HepG2 (cell line): ENCODE data around the gene ZSCAN4. TPM values are rescaled to one million over a fixed set of nuclear protein-coding genes. Genes with fewer than 3 reads are reported as not detected.

ENCODE experiments used
- GATAD1 ChIP-seq: IDR thresholded peaks from 2 replicates; pipeline ENCODE4 v1.6.1; 2016; ENCODE audit warnings: missing genetic modification reagents, missing compliant biosample characterization
- GPN1 ChIP-seq: sonication (generic); formaldehyde crosslinking; IDR thresholded peaks from 2 replicates; pipeline ENCODE4 v1.5.1; 2020; ENCODE audit warnings: missing genetic modification reagents, borderline replicate concordance
- HIVEP1 ChIP-seq: sonication (generic); formaldehyde crosslinking; IDR thresholded peaks from 2 replicates; pipeline ENCODE4 v1.4.0; 2020; ENCODE audit warnings: mild to moderate bottlenecking, missing genetic modification reagents
- HNRNPK ChIP-seq: fragments of 200-400 bp; formaldehyde crosslinking; IDR thresholded peaks from 2 replicates; pipeline ENCODE4 v1.6.1; 2018; ENCODE audit warnings: low read length, low read depth, moderate library complexity, mild to moderate bottlenecking; ENCODE audit not compliant: poor library complexity, severe bottlenecking
- KMT2B ChIP-seq: IDR thresholded peaks from 2 replicates; pipeline ENCODE4 v1.6.1; 2016; ENCODE audit warnings: missing genetic modification reagents, missing compliant biosample characterization
- PHF8 ChIP-seq: sonication (generic); formaldehyde crosslinking; IDR thresholded peaks from 2 replicates; pipeline ENCODE4 v1.5.0; 2020; ENCODE audit warnings: missing genetic modification reagents
- PITX1 ChIP-seq: sonication (generic); formaldehyde crosslinking; IDR thresholded peaks from 2 replicates; pipeline ENCODE4 v1.5.1; 2020; ENCODE audit warnings: mild to moderate bottlenecking, missing genetic modification reagents
- RBM39 ChIP-seq: fragments of 200-400 bp; formaldehyde crosslinking; IDR thresholded peaks from one replicate; pipeline ENCODE4 v1.6.1; 2018; ENCODE audit warnings: antibody characterized with exemption, mild to moderate bottlenecking, low read depth, low read length; ENCODE audit not compliant: poor library complexity, severe bottlenecking
- TAF15 ChIP-seq: fragments of 200-400 bp; formaldehyde crosslinking; IDR thresholded peaks from one replicate; pipeline ENCODE4 v1.6.1; 2018; ENCODE audit warnings: mild to moderate bottlenecking, low read depth, low read length; ENCODE audit not compliant: poor library complexity, severe bottlenecking
- U2AF2 ChIP-seq: fragments of 200-400 bp; formaldehyde crosslinking; IDR thresholded peaks from 2 replicates; pipeline ENCODE4 v1.6.1; 2017; ENCODE audit warnings: low read depth, mild to moderate bottlenecking, low read length
- ZBED4 ChIP-seq: sonication (generic); formaldehyde crosslinking; IDR thresholded peaks from 2 replicates; pipeline ENCODE4 v1.4.0; 2020; ENCODE audit warnings: missing genetic modification reagents, borderline replicate concordance
- ZHX1 ChIP-seq: sonication (generic); formaldehyde crosslinking; IDR thresholded peaks from 2 replicates; pipeline ENCODE4 v1.8.1; 2022; ENCODE audit warnings: low read depth, mild to moderate bottlenecking, missing genetic modification reagents
- ZNF337 ChIP-seq: sonication (generic); formaldehyde crosslinking; IDR thresholded peaks from 2 replicates; pipeline ENCODE4 v1.5.1; 2020; ENCODE audit warnings: missing genetic modification reagents, low read depth, mild to moderate bottlenecking, borderline replicate concordance
- ZNF562 ChIP-seq: sonication (generic); formaldehyde crosslinking; IDR thresholded peaks from 2 replicates; pipeline ENCODE4 v1.8.0; 2022; ENCODE audit warnings: missing genetic modification reagents, borderline replicate concordance
- ZNF670 ChIP-seq: sonication (generic); formaldehyde crosslinking; IDR thresholded peaks from 2 replicates; pipeline ENCODE4 v1.8.0; 2022; ENCODE audit warnings: mild to moderate bottlenecking, missing genetic modification reagents, borderline replicate concordance
- polyA plus RNA-seq, 8 experiments: library from polyadenylated mRNA; depleted of rRNA in 3 of 8; stranded (reverse) in 7 of 8; unstranded in 1 of 8; fragments of >200 nt; fragmentation: Illumina TruSeq in 4 of 8; extraction: Trizol in 4 of 8; gene quantifications; 2 replicates each; pipeline versions ENCODE4 v1.2.1 to v1.2.3, GENCODE V29; 2011 to 2016; ENCODE audit warnings: low read depth in 4 of 8, missing spikeins in 1 of 8, mixed read lengths in 1 of 8; ENCODE audit not compliant: insufficient read depth in 1 of 8
- total RNA-seq, 5 experiments: library from RNA; depleted of rRNA; stranded (reverse); fragments of >200 nt; fragmentation: Illumina TruSeq; extraction: Trizol; gene quantifications; 2 replicates each; pipeline ENCODE4 v1.2.3, GENCODE V29; 2016; ENCODE audit warnings: low read depth in 1 of 5
- TF ChIP-seq, protein P1 (sequence below): sonication (generic); formaldehyde crosslinking; IDR thresholded peaks from 2 replicates; pipeline ENCODE4 v1.4.0; 2020; ENCODE audit warnings: missing genetic modification reagents
- TF ChIP-seq, protein P2 (sequence below): IDR thresholded peaks from 2 replicates; pipeline ENCODE4 v1.4.0; 2020; ENCODE audit warnings: mild to moderate bottlenecking, missing genetic modification reagents

Gene ZSCAN4
- total and polyA plus RNA-seq, 2 of the 13 experiments (the other 11 are each of a cell fraction or from before 2014, with no cell fraction given): 0.60 to 0.73 TPM

- TF ChIP-seq, protein P1, sequence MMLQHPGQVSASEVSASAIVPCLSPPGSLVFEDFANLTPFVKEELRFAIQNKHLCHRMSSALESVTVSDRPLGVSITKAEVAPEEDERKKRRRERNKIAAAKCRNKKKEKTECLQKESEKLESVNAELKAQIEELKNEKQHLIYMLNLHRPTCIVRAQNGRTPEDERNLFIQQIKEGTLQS (CRISPR knock-in tag): no peak
- TF ChIP-seq HIVEP1 (CRISPR knock-in tag) (peak; percentile 59; the same call in 1 of the 2 replicates), U2AF2 (no peak), GPN1 (CRISPR knock-in tag) (no peak), ZNF562 (CRISPR knock-in tag) (no peak), ZNF670 (CRISPR knock-in tag) (no peak), PHF8 (CRISPR knock-in tag) (peak; percentile 71), RBM39 (peak; percentile 39), TAF15 (no peak), ZNF337 (no peak), PITX1 (CRISPR knock-in tag) (no peak), ZBED4 (CRISPR knock-in tag) (0 out of 2 replicates have a peak, but pooled peaks have one; percentile 39), GATAD1 (CRISPR knock-in tag) (0 out of 2 replicates have a peak, but pooled peaks have one; percentile 16), HNRNPK (peak; percentile 95), KMT2B (CRISPR knock-in tag) (peak; percentile 56; the same call in 1 of the 2 replicates), ZHX1 (CRISPR knock-in tag) (no peak)
- TF ChIP-seq, protein P2, sequence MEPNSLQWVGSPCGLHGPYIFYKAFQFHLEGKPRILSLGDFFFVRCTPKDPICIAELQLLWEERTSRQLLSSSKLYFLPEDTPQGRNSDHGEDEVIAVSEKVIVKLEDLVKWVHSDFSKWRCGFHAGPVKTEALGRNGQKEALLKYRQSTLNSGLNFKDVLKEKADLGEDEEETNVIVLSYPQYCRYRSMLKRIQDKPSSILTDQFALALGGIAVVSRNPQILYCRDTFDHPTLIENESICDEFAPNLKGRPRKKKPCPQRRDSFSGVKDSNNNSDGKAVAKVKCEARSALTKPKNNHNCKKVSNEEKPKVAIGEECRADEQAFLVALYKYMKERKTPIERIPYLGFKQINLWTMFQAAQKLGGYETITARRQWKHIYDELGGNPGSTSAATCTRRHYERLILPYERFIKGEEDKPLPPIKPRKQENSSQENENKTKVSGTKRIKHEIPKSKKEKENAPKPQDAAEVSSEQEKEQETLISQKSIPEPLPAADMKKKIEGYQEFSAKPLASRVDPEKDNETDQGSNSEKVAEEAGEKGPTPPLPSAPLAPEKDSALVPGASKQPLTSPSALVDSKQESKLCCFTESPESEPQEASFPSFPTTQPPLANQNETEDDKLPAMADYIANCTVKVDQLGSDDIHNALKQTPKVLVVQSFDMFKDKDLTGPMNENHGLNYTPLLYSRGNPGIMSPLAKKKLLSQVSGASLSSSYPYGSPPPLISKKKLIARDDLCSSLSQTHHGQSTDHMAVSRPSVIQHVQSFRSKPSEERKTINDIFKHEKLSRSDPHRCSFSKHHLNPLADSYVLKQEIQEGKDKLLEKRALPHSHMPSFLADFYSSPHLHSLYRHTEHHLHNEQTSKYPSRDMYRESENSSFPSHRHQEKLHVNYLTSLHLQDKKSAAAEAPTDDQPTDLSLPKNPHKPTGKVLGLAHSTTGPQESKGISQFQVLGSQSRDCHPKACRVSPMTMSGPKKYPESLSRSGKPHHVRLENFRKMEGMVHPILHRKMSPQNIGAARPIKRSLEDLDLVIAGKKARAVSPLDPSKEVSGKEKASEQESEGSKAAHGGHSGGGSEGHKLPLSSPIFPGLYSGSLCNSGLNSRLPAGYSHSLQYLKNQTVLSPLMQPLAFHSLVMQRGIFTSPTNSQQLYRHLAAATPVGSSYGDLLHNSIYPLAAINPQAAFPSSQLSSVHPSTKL: peak; percentile 36
These were observed 4.2 kb upstream of the ZSCAN4 start (continued) for GRCh38 chr19:57664269-57665127.
